Vagina (tissue), 2 donors: ENCODE data around the gene RPP40. TPM values are rescaled to one million over a fixed set of nuclear protein-coding genes. Genes with fewer than 3 reads are reported as not detected.

Experiments used
- DNase-seq, 2 donors: peaks; one replicate each; pipeline ENCODE4 v3.0.0-alpha.2; 2017; ENCODE audit errors: extremely low spot score in 2 of 2
- H3K27ac ChIP-seq: fragments of 200-600 bp; sonication (generic); one replicate; pipeline ENCODE4 v1.5.1; 2019
- H3K27me3 ChIP-seq: fragments of 200-600 bp; sonication (generic); one replicate; pipeline ENCODE4 v1.5.1; 2019
- H3K36me3 ChIP-seq, 2 donors: fragments of 200-600 bp; sonication (generic); one replicate each; pipeline ENCODE4 v1.5.1; 2017 to 2019
- H3K4me1 ChIP-seq: fragments of 200-600 bp; sonication (generic); one replicate; pipeline ENCODE4 v1.5.1; 2019
- H3K4me3 ChIP-seq, 2 donors: fragments of 200-600 bp; sonication (generic); 1 replicate in 1 of 2; 2 replicates in 1 of 2; pipeline ENCODE4 v1.5.1; 2016 to 2019
- H3K9me3 ChIP-seq: fragments of 200-600 bp; sonication (generic); one replicate; pipeline ENCODE4 v1.5.1; 2019
- POLR2A ChIP-seq, 2 donors: fragments of 450-650 bp; IDR thresholded peaks; one replicate each; pipeline ENCODE4 v1.6.1; 2017; ENCODE audit warnings: antibody characterized with exemption in 2 of 2, mild to moderate bottlenecking in 2 of 2, moderate library complexity in 2 of 2
- POLR2AphosphoS5 ChIP-seq, 2 donors: sonication (generic); formaldehyde crosslinking; IDR thresholded peaks; one replicate each; pipeline ENCODE4 v1.9.0; 2017; ENCODE audit warnings: antibody characterized with exemption in 2 of 2, mild to moderate bottlenecking in 2 of 2, low read depth in 1 of 2; ENCODE audit not compliant: insufficient read depth in 1 of 2
- intact Hi-C: fragments of 100-400 bp; cut with DNase I; formaldehyde crosslinking; loops from one replicate; pipeline ENCODE4 v1.15.1; 2023
- total RNA-seq: library from RNA; depleted of rRNA; stranded (reverse); fragments of >200 nt; gene quantifications from one replicate; pipeline ENCODE4 v1.2.3, GENCODE V29; 2016
- TF ChIP-seq, protein P1 (sequence below), 3 experiments: fragments of 450-650 bp in 2 of 3; fragments of 200-600 bp in 1 of 3; sonication (generic) in 1 of 3; IDR thresholded peaks; one replicate each; pipeline ENCODE4 v1.5.1; 2017 to 2019; ENCODE audit warnings: antibody characterized with exemption in 3 of 3, mild to moderate bottlenecking in 2 of 3, moderate library complexity in 2 of 3

Gene RPP40
- total RNA-seq, 1 donor from 2014 or later, result 4.7 TPM

DNA sequence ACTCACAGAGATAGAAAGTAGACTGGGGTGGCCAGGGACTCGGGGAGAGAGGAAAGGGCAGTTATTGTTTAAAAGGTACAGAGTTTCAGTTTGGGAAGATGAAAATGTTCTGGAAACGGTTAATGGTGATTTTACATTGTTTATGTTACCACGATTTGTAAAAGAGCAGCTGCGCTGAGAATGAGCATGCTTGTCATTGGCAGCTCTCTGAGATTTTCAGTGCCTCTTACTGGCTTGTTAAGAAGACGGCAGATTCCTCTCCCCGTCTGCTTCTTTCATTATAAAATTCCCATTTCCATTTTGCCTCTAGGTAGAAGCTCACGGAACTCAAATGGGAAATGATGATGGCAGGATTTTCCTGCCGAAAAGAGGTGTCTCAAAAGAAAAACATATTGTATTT is 41.6 kb upstream of the RPP40 start:
- Histone ChIP-seq H3K27ac (no peak overlapping the region), H3K4me3 (no peak overlapping the region), H3K36me3 (no peaks in the 10 kb centered on the region), H3K4me1 (no peaks in the 10 kb centered on the region), H3K27me3 (no peaks in the 10 kb centered on the region), H3K9me3 (peaks cover 2% of the 10 kb centered on the region)
- TF ChIP-seq POLR2A (IDR thresholded peaks at IDR 0.05) (no peak), POLR2AphosphoS5 (IDR thresholded peaks at IDR 0.05; ENCODE audit: insufficient read depth in 1 of 2, low read depth in 1 of 2) (no peak)
- TF ChIP-seq, protein P1, sequence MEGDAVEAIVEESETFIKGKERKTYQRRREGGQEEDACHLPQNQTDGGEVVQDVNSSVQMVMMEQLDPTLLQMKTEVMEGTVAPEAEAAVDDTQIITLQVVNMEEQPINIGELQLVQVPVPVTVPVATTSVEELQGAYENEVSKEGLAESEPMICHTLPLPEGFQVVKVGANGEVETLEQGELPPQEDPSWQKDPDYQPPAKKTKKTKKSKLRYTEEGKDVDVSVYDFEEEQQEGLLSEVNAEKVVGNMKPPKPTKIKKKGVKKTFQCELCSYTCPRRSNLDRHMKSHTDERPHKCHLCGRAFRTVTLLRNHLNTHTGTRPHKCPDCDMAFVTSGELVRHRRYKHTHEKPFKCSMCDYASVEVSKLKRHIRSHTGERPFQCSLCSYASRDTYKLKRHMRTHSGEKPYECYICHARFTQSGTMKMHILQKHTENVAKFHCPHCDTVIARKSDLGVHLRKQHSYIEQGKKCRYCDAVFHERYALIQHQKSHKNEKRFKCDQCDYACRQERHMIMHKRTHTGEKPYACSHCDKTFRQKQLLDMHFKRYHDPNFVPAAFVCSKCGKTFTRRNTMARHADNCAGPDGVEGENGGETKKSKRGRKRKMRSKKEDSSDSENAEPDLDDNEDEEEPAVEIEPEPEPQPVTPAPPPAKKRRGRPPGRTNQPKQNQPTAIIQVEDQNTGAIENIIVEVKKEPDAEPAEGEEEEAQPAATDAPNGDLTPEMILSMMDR (IDR thresholded peaks at IDR 0.05), result no peak
- intact Hi-C loops, result no loop called here
- no peak for DNase-seq

DNA sequence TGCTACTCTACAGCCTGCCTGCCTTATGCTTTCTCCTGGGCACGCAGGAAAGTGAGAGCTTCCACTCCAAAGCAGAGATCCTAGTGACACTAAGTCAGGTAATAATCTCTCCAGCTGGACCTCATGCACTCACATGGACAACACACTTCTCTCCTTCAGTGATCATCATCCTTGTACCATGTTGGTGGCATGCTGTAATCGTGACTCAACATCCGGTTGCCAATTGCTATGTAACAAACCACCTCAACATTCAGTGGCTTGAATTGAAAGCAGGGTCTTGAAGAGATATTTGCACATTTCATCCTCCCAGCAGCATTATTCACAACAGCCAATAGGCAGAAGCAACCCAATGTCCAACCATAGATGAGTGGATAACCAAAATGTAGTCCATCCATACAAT is 41.0 kb upstream of the RPP40 start:
- no peaks in the 10 kb centered on the region for H3K9me3 ChIP-seq
- H3K27me3 ChIP-seq, result no peaks in the 10 kb centered on the region
- TF ChIP-seq POLR2A (IDR thresholded peaks at IDR 0.05) (no peak), POLR2AphosphoS5 (IDR thresholded peaks at IDR 0.05; ENCODE audit: insufficient read depth in 1 of 2, low read depth in 1 of 2) (no peak)
- TF ChIP-seq, protein P1 (IDR thresholded peaks at IDR 0.05), result no peak
- no peak for DNase-seq
- H3K27ac ChIP-seq, result no peak overlapping the region
- intact Hi-C loops, result no loop called here
- H3K36me3 ChIP-seq, result no peaks in the 10 kb centered on the region
- H3K4me3 ChIP-seq, result no peak overlapping the region
- no peaks in the 10 kb centered on the region for H3K4me1 ChIP-seq

DNA sequence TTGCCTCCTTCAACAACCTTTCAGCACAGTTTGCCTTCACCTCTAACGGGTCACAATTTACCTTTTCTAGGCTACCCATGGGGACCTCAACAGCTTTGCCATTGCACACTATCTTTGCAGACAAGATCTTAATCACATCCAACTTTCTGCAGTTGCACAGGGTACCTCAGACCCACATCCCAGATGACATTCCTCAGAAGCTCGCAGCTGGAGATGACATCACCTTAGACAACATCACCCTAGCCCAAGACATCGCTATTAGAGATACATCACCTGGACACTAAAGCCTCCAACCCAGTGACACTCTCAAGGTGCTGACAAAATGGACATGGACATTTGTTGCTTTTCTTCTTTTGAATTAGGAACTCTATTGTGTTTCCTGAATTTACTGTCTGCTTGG is 38.6 kb upstream of the RPP40 start:
- no peak overlapping the region for H3K4me3 ChIP-seq
- no peaks in the 10 kb centered on the region for H3K36me3 ChIP-seq
- no peaks in the 10 kb centered on the region for H3K9me3 ChIP-seq
- TF ChIP-seq POLR2AphosphoS5 (IDR thresholded peaks at IDR 0.05; ENCODE audit: insufficient read depth in 1 of 2, low read depth in 1 of 2) (no peak), POLR2A (IDR thresholded peaks at IDR 0.05) (no peak)
- TF ChIP-seq, protein P1 (IDR thresholded peaks at IDR 0.05), result no peak
- H3K4me1 ChIP-seq, result no peaks in the 10 kb centered on the region
- H3K27me3 ChIP-seq, result no peaks in the 10 kb centered on the region
- intact Hi-C loops, result no loop called here
- DNase-seq, result no peak
- H3K27ac ChIP-seq, result no peak overlapping the region

DNA sequence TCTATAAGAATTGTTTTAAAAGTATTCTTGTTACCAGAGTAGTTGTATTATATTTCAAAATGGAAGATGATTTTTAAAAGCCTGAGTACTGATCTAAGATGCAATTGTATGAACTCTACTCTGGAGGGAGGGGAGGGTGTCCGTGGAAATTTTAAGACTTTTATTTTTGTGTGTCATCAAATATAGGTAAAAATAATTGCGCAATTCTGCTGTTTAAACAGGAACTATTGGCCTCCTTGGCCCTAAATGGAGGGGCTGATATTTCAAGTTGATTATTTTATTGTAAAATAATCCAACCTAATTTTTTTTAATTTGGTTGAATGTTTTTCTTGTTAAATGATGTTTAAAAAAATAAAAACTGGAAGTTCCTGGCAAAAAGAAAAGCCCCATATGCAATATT is 38.1 kb upstream of the RPP40 start:
- Histone ChIP-seq H3K4me3 (no peak overlapping the region), H3K27ac (no peak overlapping the region), H3K27me3 (no peaks in the 10 kb centered on the region), H3K4me1 (no peaks in the 10 kb centered on the region), H3K36me3 (no peaks in the 10 kb centered on the region), H3K9me3 (no peaks in the 10 kb centered on the region)
- DNase-seq, result no peak
- intact Hi-C loops, result no loop called here
- TF ChIP-seq POLR2A (IDR thresholded peaks at IDR 0.05), result no peak
- no peak for TF ChIP-seq POLR2AphosphoS5 (IDR thresholded peaks at IDR 0.05; ENCODE audit: insufficient read depth in 1 of 2, low read depth in 1 of 2)
- TF ChIP-seq, protein P1 (IDR thresholded peaks at IDR 0.05), result no peak

DNA sequence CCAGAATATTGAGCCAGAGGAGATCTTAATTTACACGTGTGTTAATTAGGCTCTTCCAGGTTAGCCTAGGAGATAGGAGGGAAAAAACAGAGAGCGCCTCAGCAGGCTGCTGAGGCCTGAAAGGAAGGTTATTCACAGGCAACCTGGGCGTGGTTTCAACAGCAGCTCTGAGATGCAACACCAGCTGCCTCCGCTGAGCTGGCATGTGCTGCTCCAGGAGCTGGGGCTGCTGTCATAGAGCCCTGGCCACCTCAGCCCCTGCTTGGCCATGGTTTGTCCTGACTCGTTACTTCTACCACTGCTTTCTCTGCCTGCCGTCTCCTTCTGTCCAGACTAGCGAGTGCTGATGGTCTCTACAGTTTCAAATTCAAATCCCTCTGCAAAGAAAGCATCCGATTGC is 32.4 kb upstream of the RPP40 start:
- peak in 1 of 2 donors; percentile 58 for DNase-seq
- no peak overlapping the region for H3K27ac ChIP-seq
- no peaks in the 10 kb centered on the region for H3K9me3 ChIP-seq
- intact Hi-C loops, result no loop called here
- no peaks in the 10 kb centered on the region for H3K27me3 ChIP-seq
- H3K4me1 ChIP-seq, result peaks cover 15% of the 10 kb centered on the region
- no peak overlapping the region for H3K4me3 ChIP-seq
- no peaks in the 10 kb centered on the region for H3K36me3 ChIP-seq
- TF ChIP-seq POLR2A (IDR thresholded peaks at IDR 0.05) (no peak), POLR2AphosphoS5 (IDR thresholded peaks at IDR 0.05; ENCODE audit: insufficient read depth in 1 of 2, low read depth in 1 of 2) (no peak)
- TF ChIP-seq, protein P1 (IDR thresholded peaks at IDR 0.05), result no peak
